ENCODE data around the gene MUC20.
"Not testable (repeated sequence)": the region's sequence is repeated elsewhere in the genome, so short reads cannot be mapped to it uniquely, and the experiment has no call there.

MUC20 gene

DNA sequence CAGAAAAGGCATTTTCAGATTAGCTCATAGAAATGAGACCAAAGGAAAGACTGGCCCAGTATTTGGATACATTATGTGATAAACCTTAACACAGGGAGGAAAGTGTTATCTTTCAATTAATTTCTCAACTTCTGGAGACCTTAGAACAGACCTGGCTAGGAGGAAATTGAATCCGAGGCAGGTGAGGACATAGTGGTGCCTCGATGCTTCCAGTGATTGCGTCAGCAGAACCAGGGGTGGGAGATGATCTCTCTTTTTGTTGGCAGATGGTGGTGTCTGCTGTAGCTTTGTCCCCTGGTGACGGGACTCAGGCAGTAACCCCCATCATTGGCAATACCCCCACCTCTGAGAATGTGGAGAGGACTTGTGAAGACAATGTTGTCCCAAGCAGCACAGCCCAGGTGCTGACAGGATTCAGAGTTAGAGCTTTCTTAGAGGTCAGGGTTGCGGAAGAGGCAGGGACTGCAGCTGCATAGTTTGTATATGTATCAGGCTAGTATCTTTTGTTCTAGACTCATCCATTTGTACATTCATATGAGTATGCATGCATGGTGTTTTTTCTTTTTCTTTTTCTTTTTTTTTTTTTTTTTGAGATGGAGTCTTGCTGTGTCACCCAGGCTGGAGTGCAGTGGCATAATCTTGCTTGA is 27.9 kb upstream of the MUC20 start:
- no peak for DNase-seq (ENCODE audit: low read depth in 4 of 4, low spot score in 1 of 4)

DNA sequence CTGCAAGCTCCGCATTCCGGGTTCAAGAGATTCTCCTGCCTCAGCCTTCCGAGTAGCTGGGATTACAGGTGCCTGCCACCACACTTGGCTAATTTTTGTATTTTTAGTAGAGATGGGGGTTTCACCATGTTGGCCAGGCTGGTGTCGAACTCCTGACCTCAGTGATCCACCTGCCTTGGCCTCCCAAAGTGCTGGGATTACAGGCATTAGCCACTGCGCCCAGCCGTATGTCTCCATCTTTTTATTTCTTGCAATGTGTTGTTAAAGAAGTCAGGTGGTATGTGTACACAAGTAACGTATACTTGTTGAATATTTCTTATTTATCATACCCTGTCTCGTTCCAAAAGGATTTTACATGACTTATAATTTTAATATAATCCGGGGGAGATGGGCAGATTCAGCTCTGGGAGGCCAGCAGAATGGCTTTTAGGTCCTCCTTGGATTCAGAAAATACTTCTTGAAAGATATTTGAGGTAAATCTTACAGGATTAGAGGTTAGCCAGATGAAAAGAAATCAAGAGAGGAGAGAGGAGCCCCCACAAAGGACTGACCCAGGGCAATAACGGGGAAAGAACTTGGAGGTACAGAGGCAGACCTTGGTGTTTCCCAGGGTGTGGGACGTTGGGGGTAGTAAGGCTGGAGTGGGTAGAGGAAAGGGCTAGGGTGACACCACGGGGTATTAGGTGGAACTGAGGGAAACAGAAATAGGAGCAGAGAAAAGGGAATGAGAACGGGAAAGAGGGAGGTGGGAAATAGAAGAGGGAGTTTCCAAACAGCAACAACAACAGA is 27.2 kb upstream of the MUC20 start:
- DNase-seq (ENCODE audit: low read depth in 4 of 4, low spot score in 1 of 4) = no peak

DNA sequence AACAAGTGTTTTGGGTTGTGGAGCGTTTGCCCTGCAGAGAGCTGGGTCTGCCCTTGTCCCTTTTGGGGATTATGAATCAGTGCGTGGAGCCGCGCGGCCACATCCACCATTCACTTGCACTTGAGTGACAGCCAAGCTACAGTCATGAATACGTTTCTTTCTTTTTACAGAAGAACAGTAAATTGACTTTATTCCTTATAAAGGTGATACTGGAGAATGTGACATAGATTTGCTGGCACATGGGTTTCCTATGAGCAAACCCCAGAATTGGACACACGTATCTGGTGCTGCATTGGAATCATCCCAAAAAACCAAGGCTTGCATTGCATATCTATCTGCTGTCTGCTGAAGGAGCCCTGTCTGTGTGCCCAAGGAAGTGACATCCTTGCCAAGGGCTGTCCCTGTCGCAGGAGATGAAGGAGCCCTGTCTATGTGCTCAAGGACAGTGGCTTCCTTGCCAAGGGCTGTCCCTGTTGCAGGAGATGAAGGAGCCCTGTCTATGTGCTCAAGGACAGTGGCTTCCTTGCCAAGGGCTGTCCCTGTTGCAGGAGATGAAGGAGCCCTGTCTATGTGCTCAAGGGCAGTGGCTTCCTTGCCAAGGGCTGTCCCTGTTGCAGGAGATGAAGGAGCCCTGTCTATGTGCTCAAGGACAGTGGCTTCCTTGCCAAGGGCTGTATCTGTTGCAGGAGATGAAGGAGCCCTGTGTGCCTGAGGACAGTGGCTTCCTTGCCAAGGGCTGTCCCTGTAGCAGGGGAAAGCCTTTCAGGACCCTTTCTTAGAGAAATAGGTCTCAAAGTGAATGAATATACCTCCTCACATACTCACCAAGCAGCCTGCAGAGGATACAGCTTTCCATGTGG is 26.3 kb upstream of the MUC20 start:
- not testable (repeated sequence) for DNase-seq (ENCODE audit: low read depth in 4 of 4, low spot score in 1 of 4)

DNA sequence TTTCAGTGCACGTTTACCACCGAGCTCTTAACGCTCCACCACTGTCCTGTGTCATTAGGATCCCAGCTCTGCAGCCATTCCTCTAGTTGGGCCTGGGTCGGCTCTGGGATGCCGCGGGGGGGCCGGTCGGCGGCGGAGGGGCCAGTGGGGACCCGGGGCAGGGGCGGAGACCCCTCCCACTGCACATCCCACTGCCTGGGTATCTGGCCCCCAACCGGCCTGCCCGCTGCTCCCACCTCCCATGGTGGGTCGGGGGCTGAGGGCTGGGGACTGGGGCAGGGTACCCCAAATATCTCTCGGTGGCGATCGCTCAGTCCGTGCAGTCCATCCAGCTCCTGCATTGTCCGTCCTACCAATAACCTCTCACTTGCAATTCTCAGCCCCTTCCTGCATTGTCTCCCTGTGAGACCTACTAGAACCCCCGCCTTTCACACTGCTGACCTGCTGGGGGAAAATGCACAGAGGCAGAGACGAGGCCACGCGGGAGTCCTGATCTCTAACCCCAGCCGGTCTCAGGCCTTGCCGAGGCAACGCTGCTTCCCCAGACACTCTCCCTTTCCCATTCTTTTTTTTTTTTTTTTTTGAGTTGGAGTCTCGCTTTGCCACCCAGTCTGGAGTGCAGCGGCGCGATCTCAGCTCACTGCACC is 24.0 kb upstream of the MUC20 start:
- no peak for DNase-seq (ENCODE audit: low read depth in 4 of 4, low spot score in 1 of 4)

DNA sequence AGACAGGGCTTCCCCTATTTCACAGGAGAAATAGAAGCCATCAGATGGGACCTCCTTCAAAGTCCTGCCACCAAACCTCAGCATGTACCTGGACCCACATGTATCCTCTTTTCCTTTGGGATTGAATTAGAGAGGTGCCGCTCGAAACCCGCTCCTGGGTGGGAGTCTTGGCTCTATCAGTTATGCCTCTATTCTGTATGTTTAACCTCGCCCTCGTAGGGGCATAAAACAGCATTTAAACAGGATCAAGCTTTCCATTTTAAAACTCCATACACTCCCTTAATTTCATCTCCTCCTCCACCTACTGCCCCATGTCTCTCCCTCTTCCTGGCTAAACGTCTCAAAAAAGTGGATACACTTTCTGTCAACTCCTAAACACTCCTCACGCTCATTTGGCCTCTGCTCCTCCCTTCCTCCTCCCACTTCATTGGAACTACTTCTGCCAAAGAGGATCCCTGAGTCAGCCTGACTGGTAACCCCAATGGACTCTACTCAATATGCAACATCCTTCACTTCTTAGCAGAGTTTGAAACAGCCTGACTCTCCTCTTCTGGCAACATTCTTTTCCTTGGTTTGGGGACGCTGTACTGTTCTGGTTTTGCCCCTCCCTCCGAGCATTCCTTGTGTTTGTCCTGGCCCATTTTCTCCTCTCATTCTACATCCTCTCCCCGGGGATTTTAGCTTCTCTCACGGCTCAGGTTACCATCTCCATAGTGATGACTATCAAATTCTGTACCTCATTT is 23.0 kb upstream of the MUC20 start:
- no peak for DNase-seq (ENCODE audit: low read depth in 4 of 4, low spot score in 1 of 4)

DNA sequence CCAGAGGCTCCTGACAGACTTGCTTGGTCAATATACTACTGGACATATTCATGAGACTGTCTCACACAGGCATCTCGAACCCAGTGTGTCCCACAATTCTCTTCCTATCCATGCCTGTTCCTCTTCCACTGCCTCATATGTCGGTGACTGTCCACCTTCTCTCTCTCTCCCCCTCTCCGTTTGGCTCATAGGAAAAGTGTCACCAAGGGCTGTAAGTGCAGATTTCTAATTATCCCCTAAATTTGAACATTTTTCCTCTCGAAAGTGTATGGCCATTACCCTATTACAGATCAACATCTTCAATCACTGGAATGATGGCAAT is 22.5 kb upstream of the MUC20 start:
- DNase-seq (ENCODE audit: low read depth in 4 of 4, low spot score in 1 of 4) = no peak

DNA sequence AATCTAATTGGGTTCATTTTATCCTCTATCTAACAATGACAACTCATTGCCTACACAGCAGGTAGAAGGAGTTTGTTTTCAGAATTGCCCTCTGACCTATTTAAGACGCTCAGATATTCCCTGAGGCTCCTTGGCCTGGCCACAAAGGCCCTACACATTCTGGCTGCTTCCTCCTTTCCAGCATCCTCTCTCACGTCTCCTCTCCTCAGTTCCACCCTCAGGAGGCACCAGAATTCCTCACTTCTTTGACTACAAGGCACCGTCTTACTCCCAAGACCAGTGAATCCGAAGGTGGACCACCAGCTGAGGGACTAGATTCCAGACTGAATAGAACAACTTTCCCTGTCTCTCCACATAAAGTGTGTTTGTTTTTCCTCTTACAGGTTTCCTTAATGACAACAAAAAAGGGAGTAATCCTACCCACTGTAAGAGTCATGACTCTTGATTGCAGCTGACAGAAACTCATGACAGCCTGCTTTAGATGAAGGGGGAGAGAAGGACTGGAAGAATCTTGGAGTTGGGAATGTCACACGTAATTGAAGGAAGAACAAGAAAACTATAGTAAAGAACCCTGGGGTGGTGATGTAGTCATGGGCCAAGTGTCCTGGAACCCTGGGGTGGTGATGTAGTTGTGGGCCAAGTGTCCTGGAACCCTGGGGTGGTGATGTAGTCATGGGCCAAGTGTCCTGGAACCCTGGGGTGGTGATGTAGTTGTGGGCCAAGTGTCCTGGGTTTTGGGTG is 22.0 kb upstream of the MUC20 start:
- DNase-seq (ENCODE audit: low read depth in 4 of 4, low spot score in 1 of 4) = no peak

DNA sequence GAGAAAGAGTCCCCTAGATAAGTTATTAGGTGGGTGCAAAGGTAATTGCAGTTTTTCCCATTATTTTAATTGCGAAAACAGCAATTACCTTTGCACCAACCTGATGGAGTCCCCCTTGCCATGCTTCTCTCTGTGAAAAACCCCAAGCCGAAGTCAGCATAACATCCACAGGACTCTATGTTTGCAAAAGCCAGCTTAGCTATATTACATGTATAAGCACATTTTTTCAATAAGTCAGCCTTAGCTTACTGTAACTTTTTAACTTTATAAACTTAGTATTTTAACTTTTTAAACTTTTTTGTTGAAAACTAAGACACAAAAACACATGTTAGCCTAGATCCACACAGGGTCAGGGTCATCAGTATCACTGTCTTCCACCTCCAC is 21.4 kb upstream of the MUC20 start:
- DNase-seq (ENCODE audit: low read depth in 4 of 4, low spot score in 1 of 4) = no peak

DNA sequence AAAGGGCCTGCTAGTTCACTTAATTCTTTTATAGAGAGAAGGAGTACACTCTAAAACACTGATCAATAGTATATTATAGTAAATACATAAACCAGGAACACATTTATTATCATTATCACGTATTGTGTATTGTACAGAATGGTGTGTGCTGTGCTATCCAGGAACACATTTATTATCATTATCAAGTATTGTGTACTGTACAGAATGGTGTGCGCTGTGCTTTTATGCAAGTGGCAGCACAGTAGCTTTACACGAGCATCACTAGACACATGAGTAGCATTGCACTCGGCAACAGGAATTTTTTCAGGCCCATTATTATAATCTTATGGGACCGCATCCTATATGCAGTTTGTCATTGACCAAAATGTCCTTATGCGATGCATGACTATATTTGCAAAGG is 20.9 kb upstream of the MUC20 start:
- DNase-seq (ENCODE audit: low read depth in 4 of 4, low spot score in 1 of 4) = no peak

DNA sequence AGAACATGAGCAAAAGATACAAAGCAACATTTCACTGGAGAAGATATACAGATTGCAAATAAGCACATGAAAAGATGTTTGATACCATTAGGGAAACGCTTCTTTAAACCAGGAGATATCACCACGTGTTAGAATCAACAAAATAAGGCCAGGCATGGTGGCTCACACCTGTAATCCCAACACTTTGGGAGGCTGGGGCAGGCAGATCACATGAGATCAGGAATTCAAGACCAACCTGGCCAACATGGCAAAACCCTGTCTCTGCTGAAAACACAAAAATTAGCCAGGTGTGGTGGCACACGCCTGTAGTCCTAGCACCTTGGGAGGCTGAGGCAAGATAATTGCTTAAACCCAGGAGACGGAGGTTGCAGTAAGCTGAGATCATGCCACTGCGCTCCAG is 20.5 kb upstream of the MUC20 start:
- DNase-seq (ENCODE audit: low read depth in 4 of 4, low spot score in 1 of 4) = no peak

DNA sequence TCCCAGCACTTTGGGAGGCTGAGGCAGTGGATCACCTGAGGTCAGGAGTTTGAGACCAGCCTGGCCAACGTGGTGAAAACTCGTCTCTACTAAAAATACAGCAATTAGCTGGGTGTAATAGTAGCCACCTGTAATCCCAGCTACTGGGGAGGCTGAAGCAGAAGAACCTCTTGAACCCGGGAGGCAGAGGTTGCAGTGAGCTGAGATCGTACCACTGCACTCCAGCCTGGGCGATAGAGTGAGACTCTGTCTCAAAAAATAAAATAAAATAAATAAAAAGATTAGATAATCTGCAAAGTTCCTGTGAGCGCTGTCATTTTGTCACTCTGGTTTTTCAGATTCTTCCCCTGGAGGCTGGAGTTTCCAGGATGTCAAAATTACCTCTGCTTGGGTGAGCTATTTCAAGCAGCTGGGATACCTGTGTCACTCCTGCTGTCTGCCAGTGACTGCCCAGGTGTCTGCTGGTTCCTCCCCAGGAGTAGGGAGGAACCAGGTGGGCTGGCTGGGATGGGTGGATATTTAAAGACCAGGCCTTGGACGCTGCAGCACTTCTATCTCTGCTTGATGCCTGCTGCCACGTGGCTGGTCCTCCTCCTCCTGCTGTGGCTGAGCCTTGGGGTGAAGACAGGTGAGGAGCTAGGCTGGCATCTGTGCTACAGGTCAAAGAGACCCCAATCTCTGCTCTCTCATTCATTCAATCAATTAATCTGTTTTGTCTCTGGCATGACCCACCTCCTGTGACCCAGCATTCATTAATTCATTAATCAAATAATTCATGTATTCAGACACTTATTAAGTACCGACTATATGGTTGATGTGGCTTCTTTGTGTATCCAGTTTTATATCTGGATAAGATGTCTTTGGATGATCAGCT is 19.5 kb upstream of the MUC20 start:
- no peak for DNase-seq (ENCODE audit: low read depth in 4 of 4, low spot score in 1 of 4)

DNA sequence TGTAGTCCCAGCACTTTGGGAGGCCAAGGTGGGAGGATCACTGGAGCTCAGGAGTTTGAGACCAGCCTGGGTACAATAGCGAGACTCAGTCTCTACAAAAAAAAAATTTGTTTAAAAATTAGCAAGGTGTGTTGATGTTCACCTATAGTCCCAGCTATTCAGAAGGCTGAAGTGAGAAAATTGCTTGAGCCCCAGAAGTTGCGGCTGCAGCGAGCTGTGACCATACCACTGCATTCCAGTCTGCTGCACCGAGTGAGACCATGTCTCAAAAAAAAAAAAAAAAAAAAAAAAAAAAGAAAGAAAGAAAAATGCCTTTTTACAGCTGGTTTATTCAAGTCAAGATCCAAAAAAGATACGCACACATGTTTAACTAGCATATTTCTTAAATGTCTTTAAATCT is 17.0 kb upstream of the MUC20 start:
- no peak for DNase-seq (ENCODE audit: low read depth in 4 of 4, low spot score in 1 of 4)

DNA sequence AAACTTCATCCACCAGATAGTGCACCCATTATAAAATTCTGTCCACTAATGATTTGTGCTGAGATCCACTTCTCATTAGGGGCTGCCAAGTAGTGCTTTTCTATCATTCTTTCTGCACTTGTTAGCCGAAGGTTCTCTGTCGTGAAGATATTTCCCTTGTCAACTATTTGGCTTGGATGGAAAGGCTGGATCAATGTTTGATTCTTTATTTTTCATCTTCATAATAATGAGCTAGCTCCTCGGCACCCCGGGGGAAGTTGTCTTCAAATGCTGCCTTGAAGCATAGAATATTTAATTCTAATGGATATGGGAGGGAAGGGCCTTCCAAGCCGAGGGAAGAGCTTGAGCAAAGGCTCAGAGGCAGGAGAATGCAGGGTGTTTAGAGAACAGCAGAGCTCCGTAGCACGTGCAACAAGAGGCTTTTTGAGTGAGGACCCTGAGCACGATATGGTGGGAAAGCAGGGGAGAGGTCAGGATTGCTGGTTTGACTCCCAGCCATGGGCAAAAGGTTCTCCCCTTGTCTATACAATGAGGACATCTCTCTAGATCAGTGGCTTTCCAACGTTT is 16.3 kb upstream of the MUC20 start:
- no peak for DNase-seq (ENCODE audit: low read depth in 4 of 4, low spot score in 1 of 4)

DNA sequence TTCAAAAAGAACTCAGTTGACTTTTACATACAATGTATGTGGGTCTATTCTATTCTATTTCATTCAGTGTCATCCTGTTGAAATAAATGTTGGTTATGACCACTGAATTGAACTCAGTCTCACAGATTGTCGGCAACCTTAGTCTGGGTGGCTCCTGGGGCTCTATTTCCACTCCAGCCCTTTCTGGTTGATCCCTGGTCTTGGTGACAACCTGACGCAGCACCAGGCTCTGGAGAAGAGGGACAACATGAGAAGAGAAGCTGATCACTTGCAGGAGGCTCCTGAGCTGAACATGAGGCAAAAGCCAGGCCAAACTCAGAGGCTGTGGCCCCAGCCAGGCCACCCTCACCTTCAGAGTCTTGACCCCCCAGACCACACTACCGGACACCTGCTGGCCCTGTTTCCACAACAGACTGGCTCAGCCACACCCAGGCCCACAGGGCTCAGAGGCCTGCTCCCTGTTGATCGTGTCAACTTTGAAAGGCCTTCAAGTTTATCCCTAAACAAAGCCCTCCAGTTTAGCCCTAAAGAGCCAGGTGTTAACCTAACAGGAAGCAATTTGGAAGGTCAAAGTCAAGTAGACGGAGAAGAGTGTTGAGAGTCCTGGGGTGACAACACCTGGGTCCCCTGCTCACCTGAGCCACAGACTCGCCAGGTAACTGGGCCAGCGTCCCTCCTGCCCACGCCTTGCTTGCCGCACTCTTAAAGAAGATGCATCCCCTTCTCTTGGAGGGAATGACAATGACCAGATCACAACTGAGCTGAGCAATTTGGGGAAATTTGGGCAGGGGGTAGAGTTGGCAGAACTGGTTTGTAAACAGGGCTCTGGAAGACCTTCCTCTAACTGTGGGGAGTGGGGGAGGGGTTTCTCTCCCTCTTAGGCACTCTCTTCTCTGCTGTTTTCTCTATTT is 15.4 kb upstream of the MUC20 start:
- no peak for DNase-seq (ENCODE audit: low read depth in 4 of 4, low spot score in 1 of 4)

DNA sequence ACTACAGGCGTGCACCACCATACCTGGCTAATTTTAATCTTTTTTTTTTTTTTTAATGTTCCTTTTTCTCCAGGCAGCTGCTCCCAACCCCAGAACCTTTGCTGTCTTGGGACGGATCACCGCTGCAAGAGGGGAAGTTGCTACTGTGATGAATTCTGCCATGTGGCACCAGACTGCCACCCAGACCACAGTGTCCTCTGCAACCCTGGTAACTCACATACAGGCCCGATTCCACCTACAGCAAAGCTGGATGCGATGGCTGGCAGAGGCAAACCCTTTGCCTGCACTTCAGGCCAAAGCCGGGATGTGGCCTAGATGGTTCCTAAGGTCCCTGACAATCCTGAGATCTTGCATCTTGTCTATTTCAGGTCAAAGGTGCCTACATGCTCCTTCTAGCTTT is 12.7 kb upstream of the MUC20 start:
- DNase-seq (ENCODE audit: low read depth in 4 of 4, low spot score in 1 of 4) = no peak

DNA sequence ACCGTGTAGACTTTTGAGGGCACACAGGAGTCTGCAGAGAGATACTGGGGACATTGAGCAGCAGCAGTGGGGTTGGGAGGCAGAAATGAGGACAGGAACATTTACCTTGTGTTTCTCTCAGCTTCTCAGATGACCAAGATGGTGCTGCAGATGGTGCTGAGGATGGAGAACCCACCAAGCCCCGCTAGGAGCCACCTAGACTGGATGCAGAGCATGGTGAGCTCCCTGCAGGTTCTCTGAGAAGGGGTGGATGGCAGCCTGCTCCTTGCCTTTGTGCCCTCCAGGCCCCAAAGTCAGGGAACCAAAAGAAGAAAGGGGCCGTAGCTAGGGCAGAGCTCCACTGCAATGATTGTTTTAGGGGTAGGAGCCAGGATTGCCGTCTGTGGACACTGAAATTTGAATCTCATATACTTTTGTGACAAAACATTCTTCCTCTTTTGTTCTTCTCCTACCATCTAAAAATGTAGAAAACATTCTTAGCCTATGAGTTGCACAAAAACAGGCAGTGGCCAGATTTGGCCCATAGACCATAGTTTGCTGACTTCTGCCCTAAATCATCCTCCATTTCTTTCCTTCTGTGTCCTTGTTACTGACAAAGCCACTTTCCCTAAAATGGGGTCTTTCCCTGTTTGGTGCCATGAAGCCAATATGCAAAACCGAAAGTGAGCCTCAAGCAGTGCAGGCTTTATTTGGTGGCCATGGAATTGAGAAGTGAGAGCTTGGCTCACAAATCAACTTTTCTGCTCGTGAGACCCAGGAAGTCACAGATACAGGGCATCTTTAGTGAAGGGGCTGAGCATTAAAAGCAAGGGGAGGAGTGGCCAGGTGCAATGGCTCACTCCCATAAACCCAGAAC is 11.9 kb upstream of the MUC20 start:
- DNase-seq (ENCODE audit: low read depth in 4 of 4, low spot score in 1 of 4) = no peak

DNA sequence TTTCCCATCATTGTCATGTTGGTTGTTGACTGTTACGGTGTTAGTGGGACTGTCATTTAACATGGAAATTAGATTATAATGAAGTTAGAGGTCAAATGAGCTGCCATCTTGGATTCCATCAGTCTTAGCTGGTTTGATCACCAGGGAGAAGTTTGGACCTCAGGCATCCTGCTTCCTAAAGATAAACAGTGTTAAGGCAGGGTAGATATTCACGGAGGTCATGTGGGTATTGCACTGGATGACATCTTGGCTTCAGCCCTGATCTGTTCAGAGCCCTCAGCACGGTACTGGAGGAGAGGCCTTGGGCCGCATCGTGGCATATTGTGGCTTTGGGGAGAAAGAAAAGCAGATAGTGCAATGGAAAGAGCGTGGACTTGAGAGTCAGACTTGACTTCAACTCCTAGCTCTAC is 11.1 kb upstream of the MUC20 start:
- DNase-seq (ENCODE audit: low read depth in 4 of 4, low spot score in 1 of 4) = no peak
